HG03565 (cell line): ENCODE data around the gene DHX8.
"Not testable (repeated sequence)": the region's sequence is repeated elsewhere in the genome, so short reads cannot be mapped to it uniquely, and the experiment has no call there.

Source experiments
- ATAC-seq: cut with Tn5 transposase; IDR thresholded peaks from one replicate; pipeline ENCODE4 v1.9.1; 2021; ENCODE audit warnings: mild to moderate bottlenecking, moderate library complexity; ENCODE audit not compliant: unreplicated experiment

The DHX8 gene

GRCh38 chr17:43461185-43461584 is 22.6 kb upstream of the DHX8 start:
- no peak for ATAC-seq

GRCh38 chr17:43462569-43462968 is 21.2 kb upstream of the DHX8 start:
- not testable (repeated sequence) for ATAC-seq

- no peak for ATAC-seq
Observed at GRCh38 chr17:43463241-43463640, 20.5 kb upstream of the DHX8 start.

DNA sequence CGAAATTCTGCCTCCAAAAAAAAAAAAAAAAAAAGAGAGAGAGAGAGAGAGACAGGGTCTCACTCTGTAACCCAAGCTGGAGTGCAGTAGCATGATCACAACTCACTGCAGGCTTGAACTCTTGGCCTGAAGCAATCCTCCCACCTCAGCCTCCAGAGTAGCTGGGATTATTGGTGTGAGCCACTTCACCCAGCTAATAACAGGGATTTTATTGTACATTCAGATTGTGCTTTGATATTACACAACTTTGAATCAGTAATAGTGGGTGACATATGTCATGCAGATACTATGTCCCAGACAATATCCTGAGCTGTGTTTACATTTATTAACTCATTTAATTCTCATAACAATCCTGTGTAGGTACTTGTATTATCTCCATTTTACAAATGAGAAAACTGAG is 19.7 kb upstream of the DHX8 start:
- ATAC-seq = no peak

GRCh38 chr17:43465049-43465448 is 18.7 kb upstream of the DHX8 start:
- no peak for ATAC-seq

GRCh38 chr17:43467981-43468581 is 15.7 kb upstream of the DHX8 start:
- no peak for ATAC-seq

GRCh38 chr17:43468691-43469139 is 15.1 kb upstream of the DHX8 start:
- no peak for ATAC-seq

DNA sequence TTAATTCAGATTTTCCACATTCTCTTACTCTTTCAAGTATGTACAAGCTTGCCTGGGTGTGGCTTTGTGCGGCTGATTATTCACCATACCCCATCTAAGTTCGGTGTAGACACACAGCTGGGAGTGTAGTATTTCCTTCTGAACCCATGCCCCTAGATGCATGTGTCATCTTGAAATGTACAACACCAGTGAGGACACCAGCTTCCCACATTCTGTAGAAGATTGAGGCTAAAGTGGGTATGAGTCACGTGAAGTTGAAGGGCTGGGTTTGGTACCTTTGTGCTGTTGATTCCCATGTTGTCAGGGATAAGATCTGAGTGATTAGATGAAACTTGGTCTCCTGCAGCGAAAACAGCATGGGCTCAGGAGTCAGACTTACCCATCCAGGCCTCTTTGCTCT is 14.6 kb upstream of the DHX8 start:
- ATAC-seq = no peak

DNA sequence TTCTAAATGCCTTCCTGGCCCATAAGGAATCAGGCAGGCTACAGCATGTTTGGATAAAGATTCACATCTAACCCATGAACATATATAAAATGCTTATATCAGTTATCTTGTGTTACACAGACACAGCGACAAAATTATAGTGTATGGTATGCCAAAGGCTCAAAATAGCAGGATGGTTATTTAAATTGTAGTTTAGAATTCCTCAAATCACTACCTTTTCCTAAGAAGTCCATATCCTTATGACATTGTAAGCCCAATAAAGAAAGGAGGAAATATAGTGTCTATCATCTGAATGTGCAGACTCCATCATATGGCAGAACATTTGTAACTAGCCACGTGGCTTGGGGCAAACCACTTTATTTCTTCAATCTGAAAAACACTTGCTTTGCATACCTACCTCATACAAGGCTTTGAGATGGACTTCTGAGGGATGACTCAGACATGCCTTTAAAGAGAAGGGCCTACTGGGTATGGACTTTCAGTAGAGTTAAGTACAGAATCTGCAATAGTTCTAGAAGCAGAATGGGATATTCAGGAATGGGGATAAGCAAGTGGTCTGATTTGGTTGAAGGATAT is 12.1 kb upstream of the DHX8 start:
- ATAC-seq = no peak

DNA sequence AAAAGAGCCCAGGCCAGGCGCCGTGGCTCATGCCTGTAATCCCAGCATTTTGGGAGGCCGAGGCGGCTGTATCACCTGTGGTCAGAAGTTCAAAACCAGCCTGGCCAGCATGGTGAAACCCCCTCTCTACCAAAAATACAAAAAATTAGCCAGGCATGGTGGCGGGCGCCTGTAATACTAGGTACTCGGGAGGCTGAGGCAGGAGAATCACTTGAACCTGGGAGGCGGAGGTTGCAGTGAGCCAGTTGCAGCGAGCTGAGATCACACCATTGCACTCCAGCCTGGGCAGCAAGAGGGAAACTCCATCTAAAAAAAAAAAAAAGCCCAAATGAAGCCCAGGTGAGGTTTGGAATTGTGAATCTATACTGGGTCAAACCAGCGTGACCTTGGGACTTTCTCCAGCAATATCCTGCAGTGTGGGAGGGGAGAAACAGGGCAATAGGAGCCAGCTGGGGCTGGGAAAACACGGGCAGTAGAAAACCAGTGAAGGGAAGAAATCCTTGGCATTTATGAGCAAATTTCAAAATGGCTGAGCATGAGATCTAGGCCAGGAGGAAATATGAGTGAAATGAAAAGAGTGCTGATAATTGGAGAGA is 8.2 kb upstream of the DHX8 start:
- no peak for ATAC-seq

DNA sequence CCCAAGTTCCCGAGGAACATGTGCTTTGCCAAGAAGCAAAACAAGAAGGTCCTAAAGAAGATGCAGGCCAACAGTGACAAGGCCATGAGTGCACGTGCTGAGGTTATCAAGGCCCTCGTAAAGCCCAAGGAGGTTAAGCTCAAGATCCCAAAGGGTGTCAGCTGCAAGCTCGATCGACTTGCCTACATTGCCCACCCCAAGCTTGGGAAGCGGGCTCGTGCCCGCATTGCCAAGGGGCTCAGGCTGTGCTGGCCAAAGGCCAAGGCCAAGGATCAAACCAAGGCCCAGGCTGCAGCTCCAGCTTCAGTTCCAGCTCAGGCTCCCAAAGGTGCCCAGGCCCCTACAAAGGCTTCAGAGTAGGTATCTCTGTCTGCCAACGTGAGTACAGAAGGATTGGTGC is 7.5 kb upstream of the DHX8 start:
- ATAC-seq = not testable (repeated sequence)

- no peak for ATAC-seq
Observed at GRCh38 chr17:43477832-43478634, 5.7 kb upstream of the DHX8 start.

GRCh38 chr17:43479948-43480347 is 3.8 kb upstream of the DHX8 start:
- ATAC-seq = no peak

DNA sequence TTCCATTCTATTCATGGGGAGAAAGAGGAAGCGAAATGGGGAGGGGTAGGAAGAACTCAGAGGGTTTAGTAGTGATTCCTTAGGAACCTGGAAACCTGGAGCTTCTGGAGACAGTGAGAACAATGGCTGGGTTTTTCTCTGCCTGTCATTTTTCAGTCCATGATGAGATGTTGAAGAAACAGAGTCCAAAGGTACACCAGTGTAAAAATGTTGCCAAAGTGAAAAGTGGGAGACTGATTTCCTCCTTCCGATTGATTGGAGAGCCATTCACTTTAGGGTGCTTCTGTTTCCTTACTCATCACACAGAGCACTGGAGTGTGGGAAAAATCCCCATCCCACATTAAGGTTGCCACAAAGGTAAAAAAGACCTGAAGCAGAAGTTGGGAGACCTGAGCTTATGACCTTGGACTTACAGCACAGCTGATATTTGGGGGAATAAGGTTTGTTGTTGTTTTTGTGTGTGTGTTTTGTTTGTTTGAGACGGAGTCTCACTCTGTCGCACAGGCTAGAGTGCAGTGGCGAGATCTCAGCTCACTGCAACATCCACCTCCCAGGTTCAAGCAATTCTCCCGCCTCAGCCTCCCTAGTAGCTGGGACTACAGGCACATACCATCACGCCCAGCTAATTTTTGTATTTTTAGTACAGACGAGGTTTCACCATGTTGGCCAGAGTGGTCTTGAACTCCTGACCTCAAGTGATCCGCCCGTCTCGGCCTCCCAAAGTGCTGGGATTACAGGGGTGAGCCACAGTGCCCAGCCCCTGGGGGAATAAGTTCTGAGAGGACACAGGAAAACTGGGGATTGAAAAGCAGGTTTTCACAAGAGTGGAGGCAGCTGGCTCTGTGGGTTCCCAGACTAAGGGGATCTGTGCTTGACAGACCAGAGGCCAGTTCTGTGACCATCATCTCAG is 1.4 kb upstream of the DHX8 start:
- no peak for ATAC-seq

DNA sequence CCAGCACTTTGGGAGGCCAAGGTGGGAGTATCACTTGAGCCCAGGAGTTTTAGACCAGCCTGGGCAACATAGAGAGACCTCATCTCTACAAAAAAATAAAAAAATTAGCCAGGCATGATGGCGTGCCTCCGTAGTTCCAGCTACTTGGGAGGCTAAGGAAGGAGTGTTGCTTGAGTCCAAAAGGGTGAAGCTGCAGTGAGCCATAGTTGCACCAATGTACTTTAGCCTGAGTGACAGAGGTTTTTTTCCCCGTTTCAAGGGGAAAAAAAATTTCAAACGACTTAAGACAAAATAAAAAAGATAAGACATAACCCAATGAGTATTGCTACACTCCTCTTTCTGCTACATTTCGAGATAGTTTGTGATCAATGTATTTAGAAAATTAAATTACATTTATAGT is 6.8 kb downstream of the DHX8 start:
- ATAC-seq = no peak

GRCh38 chr17:43509440-43509839 is 25.7 kb downstream of the DHX8 start:
- ATAC-seq = not testable (repeated sequence)

DNA sequence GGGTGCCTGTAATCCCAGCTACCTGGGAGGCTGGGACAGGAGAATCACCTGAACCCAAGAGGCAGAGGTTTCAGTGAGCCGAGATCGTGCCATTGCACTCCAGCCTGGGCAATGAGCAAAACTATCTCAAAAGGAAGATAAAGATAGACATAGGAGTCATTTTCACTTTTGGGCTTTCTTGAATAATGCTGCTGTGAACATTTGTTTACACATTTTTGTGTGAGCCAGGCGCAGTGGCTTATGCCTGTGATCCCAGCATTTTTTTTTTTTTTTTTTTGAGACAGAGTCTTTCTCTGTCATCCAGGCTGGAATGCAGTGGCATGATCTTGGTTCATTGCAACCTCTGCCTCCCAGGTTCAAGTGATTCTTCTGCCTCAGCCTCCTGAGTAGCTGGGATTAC is 27.4 kb downstream of the DHX8 start:
- ATAC-seq = not testable (repeated sequence)

- no peak for ATAC-seq
Observed at GRCh38 chr17:43515656-43516055, 31.9 kb downstream of the DHX8 start.

- peak; percentile 23 for ATAC-seq
Observed at GRCh38 chr17:43517161-43517560, 33.4 kb downstream of the DHX8 start.

DNA sequence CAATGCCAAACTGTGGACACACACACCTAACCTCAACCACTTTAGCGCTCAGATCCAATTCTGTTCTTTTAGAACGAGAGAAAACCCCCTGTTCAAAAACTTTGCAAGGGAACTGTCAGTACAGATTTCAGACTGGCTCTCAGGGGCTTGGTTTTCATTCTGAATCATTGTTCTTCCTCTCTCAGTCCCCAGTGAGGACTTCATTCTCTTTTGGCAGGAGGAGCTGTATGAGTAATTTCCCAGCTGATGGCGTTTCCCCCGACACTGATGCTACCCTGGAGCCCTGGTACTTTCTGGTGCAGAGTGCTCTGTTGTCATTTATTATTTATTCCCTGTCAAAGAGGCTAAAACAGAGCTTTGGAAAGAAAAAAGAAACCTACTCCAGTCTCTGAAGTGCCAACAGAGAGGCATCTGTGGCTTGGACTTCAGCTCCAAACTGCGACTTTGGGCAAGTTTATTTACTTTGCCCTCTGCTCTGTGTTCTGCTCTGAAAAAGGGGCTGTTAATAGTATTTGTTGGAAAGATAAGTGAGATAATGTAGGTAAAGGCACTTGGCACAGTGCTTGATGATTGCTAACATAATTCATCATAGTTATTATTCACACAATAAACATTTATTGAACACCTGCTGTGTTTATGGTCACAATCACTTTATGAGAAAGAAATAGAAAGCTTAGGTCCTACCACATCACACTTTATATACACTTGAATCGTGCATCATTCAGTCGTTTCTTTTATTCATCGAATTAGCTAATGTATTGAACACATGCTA is 34.0 kb downstream of the DHX8 start:
- peak; percentile 50 for ATAC-seq
